HG03060 (cell line): ENCODE measurements around the gene CCDC88B.
"Not testable (repeated sequence)": the region's sequence is repeated elsewhere in the genome, so short reads cannot be mapped to it uniquely, and the experiment has no call there.

Source experiments
- ATAC-seq: cut with Tn5 transposase; IDR thresholded peaks from one replicate; pipeline ENCODE4 v1.9.1; 2021; ENCODE audit warnings: low read depth, moderate number of reproducible peaks; ENCODE audit not compliant: unreplicated experiment

CCDC88B gene

DNA sequence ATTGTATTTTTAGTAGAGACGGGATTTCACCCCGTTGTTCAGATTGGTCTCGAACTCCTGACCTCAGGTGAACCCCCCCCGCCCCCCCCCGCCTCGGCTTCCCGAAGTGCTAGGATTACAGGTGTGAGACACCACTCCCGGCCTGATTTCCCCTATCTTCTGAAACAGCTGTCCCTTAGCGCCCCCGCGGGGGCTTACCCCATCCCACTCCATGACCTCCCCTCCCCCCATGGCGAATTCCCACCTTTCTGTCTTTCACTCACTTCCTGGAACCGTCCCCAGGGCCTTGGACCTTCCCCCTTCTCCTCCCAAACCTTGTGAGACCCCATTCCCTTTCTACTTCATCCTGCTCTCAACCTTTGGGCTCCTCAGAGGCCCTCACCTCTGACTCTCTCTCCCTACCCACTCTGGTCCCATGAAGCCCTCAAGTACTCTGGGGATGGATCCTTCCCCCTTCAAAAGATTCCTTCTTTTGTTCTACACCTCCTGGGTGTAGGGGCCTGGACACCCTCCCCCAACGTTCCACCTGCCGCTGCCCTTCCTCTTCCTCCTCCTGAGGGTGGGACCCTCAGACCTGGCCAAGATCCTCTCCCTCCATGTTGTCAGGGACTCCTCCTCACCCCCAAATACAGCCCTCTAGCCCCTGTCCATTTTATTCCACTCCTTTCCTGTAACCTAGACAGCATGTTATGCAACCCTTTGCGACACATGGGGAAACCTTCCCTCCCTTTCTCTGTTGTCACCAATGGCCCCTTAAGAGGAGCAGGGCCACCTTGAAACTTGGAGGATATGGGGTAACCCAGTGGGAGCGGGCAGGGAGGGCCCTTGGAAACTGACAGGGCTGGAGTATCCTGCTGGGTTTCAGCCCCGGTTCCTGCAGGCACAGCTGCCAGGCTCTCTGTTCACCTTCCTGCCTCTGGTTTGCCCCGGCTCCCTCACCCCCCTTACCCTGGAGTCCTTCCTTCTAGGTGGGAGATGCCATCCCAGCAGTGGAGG is 20.9 kb upstream of the CCDC88B start:
- no peak for ATAC-seq

DNA sequence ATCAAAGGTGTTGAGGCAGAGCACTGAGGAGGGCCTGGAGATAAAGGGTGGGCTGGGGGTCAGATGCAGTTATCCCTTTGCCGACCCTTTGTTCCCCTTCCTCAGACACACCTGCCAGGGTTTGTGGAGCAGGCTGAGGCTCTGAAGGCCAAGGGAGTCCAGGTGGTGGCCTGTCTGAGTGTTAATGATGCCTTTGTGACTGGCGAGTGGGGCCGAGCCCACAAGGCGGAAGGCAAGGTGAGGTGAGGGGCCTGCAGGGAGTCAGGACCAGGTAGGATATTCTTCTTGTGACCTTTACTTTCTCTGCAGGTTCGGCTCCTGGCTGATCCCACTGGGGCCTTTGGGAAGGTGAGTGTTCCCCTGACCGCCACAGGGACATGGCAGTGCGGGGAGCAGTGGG is 19.4 kb upstream of the CCDC88B start:
- no peak for ATAC-seq

DNA sequence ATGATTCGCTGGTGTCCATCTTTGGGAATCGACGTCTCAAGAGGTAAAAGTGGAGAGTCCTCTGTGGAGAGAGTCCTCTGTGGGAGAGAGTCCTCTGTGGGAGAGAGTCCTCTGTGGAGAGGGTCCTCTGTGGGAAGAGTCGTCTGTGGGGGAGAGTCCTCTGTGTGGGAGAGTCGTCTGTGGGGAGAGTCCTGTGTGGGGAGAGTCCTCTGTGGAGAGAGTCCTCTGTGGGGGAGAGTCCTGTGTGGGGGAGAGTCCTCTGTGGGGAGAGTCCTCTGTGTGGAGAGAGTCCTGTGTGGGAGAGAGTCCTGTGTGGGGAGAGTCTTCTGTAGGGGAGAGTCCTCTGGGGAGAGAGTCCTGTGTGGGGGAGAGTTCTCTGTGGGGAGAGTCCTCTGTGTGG is 19.0 kb upstream of the CCDC88B start:
- no peak for ATAC-seq

DNA sequence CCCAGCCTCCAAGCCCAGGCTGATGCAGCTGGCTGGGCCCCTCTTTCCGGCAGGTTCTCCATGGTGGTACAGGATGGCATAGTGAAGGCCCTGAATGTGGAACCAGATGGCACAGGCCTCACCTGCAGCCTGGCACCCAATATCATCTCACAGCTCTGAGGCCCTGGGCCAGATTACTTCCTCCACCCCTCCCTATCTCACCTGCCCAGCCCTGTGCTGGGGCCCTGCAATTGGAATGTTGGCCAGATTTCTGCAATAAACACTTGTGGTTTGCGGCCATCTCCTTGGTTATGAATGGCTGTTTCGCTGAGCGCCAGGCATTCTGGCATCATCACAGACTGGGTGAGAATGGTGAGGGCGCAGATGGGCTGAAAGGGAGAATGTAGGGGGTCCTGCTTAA is 18.5 kb upstream of the CCDC88B start:
- no peak for ATAC-seq

DNA sequence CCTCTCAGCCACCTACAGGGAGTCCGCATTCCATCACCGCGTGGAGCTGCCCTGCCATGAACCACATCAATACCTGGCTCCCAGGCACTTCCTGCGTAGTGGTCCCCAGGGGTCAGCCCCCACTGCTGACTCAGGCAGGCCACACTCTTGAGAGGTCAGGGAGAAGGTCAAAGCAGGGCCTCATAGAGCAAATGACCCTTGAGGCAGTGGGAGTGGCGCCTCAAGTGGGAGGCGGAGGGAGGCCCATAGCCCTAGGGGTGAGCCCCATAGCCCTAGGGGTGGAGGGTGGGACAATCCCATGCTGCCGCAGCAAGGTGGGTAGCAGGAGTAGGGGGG is 17.1 kb upstream of the CCDC88B start:
- ATAC-seq: no peak

DNA sequence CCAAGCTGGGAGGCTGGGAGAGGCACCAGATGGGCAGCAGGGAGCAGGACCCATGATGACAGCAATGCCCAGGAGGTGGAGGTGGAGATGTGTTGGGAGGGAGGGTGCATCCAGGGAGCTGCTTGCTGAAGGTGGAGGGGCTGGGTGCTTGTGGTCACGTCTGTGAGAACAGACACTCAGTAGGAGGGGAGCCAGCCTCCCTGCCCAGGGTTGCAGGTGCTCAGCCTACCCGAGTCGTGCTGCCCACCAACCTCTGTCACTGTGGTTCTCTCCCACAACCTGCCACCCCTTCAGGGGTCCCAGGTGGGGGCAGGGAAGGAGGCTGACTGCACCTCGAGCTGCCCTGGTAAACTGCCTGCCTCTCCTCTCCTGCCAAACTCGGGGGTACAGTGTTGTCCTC is 16.6 kb upstream of the CCDC88B start:
- ATAC-seq: no peak

DNA sequence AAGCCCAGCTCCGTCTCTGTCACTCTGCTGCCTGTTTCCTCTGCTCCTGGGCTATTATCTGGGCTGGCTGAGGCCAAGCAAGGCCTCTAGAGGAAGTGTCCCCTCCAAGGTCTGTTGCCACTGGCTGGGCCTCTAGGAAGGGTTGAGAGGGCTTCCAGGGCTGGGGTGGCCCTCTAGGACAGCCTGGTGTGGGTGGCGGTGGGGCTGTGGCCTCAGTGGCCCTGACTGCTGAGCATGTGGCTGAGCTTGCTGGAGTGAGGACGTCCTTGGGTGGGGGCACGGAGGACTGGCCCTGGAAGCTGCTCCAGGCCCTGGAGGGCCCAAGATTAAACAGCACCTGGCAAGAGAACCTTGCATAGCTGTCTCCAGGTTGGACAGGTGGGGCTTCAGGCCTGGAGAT is 16.0 kb upstream of the CCDC88B start:
- ATAC-seq: not testable (repeated sequence)

DNA sequence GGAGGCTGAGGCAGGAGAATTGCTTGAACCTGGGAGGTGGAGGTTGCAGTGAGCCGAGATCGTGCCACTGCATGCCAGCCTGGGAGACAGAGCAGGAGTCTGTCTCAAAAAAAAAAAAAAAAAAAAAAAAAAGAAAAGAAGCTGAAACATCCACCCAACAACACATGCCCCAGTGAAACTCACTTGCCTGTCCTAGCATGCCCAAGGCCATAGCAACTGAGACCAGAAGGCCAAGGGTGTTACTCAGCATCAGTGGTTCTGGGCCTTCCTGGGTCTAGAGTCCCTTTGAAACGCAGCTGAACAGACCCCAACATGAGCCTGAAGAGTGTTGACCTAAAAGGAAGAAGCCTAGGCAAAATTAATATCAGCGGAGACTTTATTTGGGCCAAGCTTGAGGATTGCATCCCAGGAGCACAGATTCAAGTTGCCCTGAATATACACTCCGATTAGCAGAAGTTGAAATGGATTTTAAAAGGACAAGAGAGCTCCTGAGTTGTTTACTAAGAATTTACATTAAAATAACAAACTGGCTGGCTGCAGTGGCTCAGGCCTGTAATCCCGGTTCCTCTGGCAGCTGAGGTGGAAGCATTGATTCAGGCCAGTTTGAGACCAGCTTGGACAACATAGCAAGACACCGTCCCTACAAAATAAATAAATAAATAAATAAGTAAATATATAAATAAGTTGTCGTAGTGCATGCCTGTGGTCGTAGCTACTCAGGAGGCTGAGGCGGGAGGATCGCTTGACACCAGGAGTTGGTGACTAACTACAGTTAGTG is 15.1 kb upstream of the CCDC88B start:
- ATAC-seq: no peak

DNA sequence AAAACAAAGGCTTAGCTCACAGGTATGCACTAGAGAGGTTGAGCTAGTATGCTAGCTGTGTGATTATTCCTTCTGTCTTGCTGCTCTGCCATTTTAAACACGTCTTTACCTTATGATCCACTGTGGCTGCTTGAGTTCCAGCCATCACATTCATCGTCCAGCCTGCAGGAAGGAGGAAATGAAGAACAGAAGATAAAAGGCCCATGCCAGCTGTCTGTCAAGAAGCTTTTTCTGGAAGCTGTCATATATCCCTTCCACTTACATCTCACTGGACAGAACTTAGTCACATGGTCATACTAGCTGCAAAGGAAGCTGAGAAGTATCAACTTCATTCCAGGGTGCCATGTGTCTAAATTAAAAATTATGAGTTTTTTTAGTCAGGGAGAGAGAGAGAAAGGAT is 12.6 kb upstream of the CCDC88B start:
- ATAC-seq: no peak

DNA sequence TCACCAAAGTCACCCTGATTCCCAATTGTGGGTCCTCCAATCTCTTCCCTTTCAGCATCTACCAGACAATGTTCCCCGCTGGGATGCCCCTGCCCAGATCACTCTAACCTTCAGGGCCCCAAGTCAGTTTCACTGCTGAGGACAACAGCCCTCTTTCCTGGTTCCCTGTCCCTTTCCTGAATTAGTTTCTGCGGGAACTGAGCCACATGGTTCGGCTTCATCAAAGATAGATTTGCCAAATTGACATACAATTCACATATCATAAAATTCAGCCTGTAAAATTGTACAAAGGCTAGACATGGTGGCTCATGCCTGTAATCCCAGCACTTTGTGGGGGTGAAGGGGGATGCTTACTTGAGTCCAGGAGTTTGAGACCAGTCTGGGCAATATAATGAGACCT is 12.0 kb upstream of the CCDC88B start:
- no peak for ATAC-seq

DNA sequence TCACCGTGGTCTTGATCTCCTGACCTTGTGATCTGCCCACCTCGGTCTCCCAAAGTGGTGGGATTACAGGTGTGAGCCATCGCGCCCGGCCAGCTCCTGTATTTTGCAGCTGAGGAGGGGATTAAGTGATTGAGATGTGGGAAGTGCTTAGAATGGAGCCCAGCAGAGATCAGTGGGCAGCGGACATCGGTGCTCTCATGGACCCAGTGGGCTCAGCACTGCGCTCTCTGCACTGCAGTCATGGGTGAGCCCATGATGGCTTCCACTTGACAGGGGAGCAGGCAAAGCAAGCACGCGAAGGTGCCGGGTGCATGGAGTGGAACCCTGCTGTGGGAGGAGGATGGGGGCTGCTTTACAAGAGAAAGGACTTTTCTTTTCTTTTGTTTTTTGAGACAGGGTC is 9.1 kb upstream of the CCDC88B start:
- ATAC-seq: no peak

DNA sequence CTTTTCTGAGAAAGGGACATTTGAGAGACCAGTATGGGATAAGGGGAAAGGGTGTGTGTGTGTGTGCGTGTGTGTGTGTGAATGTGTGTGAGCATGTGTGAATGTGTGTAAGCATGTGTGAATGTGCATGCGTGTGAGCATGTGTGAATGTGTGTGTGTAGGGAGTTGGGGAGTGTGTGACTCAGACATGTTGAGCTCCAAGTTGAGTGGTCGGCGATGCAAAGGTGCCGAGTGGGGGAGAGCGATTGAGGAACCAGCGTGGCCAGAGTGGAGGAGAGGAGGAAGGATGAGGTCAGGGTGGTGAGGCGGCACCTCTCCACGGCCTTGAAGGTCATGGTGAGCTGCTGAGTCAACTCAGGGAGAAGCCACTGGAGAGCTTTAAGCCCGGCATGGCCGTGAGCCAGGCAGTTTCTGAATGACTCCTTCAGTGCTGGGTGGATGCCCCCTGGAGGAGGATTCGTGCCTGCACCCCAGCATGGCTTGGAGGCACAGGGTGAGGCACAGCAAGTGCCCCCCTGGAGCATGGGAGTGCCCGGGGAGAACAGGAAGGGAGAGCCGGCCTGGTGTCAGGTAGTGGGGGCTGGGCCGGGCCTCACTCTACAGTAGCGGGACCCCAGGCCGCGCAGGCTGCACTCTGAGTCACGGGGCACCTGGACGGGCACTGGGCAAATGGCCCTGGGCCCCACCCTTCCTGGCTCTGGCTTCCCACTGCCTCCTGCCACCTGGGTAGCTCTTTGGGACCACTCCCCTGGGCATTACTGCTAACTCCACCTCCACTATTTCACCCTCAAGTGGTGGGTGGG is 8.2 kb upstream of the CCDC88B start:
- ATAC-seq: no peak

DNA sequence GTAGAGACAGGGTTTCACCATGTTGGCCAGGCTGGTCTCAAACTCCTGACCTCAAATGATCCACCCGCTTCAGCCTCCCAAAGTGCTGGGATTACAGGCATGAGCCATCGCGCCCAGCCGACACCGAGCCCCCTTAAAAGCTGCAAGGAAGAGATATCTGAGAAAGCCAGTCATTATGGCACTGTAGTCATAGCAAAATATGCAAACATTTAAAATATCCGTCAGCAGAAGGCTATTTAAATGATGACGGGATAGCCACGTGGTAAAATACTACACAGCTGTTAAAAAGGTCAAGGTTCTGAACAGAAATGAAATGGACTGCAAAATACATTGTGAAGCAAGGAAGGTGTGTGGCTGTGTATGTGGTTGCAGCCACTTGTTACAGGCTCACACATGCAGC is 6.4 kb upstream of the CCDC88B start:
- no peak for ATAC-seq

DNA sequence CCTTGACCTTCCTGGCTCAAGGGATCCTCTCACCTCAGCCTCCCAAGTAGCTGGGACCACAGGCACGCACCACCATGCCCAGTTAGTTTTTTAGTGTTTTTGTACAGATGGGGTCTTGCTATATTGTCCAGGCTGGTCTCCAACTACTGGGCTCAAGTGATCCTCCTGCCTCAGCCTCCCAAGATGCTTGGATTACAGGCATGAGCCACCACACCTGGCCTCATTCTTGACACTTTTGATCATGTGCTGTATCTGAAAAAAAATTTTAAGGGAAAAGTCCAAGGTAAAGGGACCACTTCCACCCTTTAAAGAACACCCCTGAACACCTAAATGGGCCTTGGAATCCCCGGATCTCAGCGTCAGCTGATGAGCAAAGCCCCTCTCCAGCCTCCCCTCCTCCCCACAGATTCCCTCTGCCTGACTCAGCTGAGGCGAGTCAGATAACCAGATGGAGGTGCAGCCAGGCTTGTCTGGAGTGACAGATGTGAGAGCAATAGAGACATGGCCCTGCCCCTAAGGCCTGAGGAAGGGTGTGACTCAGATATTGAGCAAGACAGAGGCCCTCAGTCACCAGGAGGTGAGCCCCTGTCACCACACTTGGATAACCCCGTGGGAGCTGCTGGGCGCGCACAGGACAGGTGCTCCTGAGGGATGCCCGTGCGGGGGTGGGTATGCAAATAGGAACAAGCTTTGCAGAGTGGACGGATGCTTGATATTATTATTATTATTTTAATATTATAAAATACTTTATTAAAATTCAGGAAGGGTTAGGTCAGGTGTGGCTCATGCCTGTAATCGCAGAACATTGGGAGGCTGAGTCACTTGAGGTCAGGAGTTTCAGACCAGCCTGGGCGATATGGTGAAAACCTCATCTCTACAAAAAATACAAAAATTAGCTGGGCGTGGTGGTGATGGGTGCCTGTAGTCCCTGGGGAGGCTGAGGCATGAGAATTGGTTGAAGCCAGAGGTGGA is 5.0 kb upstream of the CCDC88B start:
- ATAC-seq: peak; percentile 61

DNA sequence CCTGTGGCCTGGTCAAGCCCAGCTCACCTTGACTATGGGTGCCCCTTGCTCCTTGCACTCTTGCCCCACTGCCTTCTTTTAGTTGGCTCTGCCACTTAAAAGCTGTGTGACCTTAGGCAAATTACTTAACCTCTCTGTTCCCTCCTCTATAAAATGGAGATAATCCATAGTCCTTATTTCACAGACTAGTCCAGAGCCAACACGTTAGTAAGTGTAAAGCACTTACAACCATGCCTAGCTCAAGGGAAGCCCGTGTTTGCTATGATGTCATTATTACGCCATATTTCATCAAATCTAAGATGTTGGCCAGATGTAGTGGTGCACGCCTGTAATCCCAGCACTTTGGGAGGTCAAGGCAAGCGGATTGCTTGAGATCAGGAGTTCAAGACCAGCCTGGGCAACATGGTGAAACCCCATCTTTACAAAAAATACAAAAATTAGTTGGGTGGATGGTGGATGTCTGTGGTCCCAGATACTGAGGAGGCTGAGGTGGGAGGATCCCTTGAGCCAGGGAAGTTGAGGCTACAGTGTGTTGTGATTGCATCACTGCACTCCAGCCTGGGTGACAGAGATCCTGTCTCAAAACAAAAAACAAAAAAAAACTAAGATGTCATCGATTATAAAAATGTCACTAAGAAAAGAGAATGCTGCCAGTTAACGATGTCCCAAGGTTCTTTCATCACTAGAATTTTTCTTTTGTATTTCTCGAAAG is 2.3 kb upstream of the CCDC88B start:
- ATAC-seq: no peak

DNA sequence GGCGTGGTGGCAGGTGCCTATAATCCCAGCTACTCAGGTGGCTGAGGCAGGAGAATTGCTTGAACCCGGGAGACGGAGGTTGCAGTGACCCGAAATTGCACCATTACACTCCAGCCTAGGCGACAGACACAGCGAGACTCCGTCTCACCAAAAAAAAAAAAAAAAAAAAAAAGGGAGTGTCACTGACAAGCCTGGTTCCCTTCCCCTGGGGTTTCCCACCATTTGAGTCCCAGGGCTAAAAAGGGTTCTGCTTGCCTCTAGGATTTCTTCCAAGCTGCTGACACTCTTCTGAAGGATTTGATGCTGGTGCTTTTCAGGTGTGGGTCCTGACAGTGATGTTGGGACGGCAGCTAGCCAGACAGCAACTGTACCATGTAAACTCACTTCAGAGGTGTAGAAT is 1.3 kb upstream of the CCDC88B start:
- ATAC-seq: no peak

DNA sequence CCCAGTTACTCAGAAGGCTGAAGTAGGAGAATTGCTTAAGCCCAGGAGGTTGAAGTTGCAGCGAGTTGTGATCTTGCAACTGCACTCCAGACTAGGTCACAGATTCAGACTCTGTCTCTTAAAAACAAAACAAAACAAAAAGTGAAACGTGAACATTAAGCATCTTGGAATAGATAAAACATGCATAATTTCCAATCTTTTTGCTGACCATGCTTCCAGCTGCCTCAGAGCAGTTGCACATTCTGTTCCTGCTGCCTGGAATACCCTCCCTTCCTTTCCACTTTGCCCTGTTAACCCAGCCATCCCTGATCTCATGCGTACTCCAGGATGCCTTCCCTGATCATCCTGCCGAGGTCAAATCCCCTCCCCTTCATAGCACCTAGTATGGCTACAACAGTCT is 718 bp upstream of the CCDC88B start:
- no peak for ATAC-seq

DNA sequence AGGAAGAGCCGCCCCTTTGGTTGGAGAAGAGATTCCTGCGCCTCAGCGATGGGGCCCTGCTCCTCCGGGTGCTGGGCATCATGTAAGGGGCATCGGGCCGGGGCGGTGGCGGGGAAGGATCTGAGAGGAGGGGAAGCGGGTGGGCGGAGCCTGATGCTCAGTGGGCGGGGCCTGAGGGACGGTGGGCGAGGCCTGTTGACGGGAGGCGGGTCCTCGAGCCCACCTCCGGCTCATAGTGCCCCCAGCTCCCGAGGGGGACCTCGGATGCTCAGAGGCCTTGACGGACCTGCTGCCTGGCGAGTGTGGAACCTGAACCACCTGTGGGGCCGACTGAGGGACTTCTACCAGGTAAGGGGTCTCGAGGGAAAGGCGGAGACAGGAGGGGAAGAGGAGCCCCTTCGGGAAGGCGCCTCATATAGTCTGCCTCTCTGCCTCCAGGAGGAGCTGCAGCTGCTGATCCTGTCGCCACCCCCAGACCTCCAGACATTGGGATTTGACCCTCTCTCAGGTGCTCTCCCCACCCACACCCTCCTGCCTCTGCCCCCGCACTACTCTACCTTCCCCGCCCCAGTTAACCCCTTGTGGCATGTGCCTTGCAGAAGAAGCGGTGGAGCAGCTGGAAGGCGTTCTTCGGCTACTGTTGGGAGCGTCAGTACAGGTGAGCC is 799 bp downstream of the CCDC88B start:
- ATAC-seq: no peak

DNA sequence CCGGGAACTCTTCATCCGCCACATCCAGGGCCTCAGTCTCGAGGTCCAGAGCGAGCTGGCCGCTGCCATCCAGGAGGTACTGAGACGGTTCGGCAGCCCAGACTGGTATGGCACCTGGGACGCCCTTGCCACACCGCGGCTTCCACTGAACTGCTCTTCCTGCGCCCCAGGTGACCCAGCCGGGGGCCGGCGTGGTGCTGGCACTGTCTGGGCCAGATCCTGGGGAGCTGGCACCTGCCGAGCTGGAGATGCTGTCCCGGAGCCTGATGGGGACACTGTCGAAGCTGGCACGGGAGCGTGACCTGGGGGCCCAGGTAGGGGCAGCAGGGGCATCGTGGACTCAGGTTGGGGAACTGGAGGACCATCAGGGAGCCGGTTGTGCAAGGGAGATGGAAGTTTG is 1.4 kb downstream of the CCDC88B start:
- ATAC-seq: no peak
